ENCODE measurements around the gene VAPA.

DNA sequence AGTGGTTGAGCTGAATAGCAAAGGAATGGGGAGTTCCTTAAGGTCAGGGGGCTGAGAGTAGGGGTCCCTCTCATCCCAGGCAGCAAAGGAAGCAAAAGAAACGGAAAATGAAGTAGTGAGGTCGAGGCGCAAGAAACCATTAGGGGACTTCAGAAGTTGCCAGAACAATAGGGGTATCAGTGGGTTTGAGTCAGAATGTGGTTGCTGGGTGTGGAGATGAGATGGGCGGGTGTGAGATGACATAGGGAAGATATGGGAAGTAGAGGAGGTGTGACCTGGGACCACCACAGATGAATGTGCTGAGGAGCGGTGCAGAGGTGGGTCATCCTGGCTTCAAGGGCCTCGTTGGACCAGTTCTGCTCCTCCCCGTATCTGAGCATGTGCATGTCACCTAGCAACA is 13.1 kb upstream of the VAPA start:
- TF ChIP-seq, protein P1, sequence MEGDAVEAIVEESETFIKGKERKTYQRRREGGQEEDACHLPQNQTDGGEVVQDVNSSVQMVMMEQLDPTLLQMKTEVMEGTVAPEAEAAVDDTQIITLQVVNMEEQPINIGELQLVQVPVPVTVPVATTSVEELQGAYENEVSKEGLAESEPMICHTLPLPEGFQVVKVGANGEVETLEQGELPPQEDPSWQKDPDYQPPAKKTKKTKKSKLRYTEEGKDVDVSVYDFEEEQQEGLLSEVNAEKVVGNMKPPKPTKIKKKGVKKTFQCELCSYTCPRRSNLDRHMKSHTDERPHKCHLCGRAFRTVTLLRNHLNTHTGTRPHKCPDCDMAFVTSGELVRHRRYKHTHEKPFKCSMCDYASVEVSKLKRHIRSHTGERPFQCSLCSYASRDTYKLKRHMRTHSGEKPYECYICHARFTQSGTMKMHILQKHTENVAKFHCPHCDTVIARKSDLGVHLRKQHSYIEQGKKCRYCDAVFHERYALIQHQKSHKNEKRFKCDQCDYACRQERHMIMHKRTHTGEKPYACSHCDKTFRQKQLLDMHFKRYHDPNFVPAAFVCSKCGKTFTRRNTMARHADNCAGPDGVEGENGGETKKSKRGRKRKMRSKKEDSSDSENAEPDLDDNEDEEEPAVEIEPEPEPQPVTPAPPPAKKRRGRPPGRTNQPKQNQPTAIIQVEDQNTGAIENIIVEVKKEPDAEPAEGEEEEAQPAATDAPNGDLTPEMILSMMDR (IDR thresholded peaks at IDR 0.05): no peak
- no peak for TF ChIP-seq POLR2A (IDR thresholded peaks at IDR 0.05)

Measured in gastroesophageal sphincter (tissue), 3 donors.